ENCODE results near the gene USP24. TPM values are rescaled to one million over a fixed set of nuclear protein-coding genes. Genes with fewer than 3 reads are reported as not detected.

Gene USP24, protein sequence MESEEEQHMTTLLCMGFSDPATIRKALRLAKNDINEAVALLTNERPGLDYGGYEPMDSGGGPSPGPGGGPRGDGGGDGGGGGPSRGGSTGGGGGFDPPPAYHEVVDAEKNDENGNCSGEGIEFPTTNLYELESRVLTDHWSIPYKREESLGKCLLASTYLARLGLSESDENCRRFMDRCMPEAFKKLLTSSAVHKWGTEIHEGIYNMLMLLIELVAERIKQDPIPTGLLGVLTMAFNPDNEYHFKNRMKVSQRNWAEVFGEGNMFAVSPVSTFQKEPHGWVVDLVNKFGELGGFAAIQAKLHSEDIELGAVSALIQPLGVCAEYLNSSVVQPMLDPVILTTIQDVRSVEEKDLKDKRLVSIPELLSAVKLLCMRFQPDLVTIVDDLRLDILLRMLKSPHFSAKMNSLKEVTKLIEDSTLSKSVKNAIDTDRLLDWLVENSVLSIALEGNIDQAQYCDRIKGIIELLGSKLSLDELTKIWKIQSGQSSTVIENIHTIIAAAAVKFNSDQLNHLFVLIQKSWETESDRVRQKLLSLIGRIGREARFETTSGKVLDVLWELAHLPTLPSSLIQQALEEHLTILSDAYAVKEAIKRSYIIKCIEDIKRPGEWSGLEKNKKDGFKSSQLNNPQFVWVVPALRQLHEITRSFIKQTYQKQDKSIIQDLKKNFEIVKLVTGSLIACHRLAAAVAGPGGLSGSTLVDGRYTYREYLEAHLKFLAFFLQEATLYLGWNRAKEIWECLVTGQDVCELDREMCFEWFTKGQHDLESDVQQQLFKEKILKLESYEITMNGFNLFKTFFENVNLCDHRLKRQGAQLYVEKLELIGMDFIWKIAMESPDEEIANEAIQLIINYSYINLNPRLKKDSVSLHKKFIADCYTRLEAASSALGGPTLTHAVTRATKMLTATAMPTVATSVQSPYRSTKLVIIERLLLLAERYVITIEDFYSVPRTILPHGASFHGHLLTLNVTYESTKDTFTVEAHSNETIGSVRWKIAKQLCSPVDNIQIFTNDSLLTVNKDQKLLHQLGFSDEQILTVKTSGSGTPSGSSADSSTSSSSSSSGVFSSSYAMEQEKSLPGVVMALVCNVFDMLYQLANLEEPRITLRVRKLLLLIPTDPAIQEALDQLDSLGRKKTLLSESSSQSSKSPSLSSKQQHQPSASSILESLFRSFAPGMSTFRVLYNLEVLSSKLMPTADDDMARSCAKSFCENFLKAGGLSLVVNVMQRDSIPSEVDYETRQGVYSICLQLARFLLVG (N-terminal part only)
- total RNA-seq (2022; extraction: Qiagen RNA extraction), result 14.2 to 18.1 TPM (median 17.4 TPM) in 5 replicates

DNA sequence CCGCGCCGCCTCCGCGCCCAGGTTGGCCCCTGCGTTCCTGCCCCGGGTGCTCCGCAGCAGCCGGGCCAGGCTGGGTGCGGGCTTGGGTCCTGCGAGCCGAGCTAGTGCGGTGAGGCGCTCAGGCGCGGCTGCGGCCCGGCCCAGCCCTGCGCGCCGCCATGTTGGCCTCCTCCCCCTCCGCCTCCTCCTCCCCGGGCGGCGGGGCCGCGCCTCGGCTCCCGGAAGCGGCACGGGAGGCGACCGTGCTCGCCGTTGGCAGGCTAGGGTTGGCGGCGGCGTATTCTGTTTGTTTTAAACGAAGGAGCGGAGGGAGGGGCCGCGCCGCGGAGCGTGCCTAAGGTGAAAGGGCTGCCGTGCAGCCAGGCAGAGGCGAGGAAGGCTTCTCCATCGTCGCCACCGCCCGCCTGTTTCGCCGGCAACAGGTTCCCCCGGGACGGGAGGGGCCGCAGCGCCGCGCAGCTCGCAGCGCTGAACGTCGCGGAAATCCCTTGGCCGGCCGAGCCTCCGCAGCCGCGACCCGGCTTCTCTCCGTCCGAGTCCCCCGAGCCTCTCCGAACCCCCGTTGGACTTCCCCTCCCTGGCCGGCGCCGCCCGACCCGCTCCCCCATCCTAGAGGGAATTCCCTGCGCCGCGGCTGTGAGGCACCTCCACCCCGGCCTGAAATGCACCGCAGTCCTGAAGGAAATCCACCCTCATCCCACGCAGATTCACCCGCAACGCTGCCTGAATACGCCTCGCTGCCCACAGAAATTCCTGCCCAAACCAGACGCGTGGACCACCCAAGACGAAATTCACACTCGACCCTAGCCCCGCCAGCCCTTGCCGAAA lies at the start of gene USP24:
USP24 (minus strand) TSS at position 171 of the 828 bp plus-strand sequence. CDS start 251 bp downstream, outside the sequence.

GRCh38 chr1:55039342-55040082 lies 175.7 kb downstream of the USP24 start, which contains the start of gene PCSK9:
PCSK9 (plus strand) TSS chr1:55039548; CDS start chr1:55039838, 290 bp downstream.

Other genes with a start within 250 kb of the USP24 start
- 0.43 to 1.4 TPM (median 0.88 TPM) in 5 replicates for gene TMEM61, start 234.7 kb downstream of the USP24 start, total RNA-seq (2022; extraction: Qiagen RNA extraction)
- 0.01 TPM in 1 of 5 replicates, not detected in the others for gene BSND, start 216.4 kb downstream of the USP24 start, total RNA-seq (2022; extraction: Qiagen RNA extraction)
- gene PCSK9, start 175.8 kb downstream of the USP24 start, total RNA-seq (2022; extraction: Qiagen RNA extraction), result 1.8 to 3.2 TPM (median 2.5 TPM) in 5 replicates

Measured in A549 treated with dexamethasone at 1 μM for 4 hours (cell line).